SK-N-SH (cell line): Measurements from ENCODE around the gene XCL1. TPM values are rescaled to one million over a fixed set of nuclear protein-coding genes. Genes with fewer than 3 reads are reported as not detected.

ENCODE experiments used
- CTCF ChIA-PET: fragments of 300-600, 350-600 bp; formaldehyde crosslinking; extraction: SDS; loops from one replicate; lab custom pipeline; 2021; lab: Yijun Ruan, JAX
- POLR2A ChIA-PET: fragments of 350-600 bp; sonication (Branson Sonifier 250); formaldehyde crosslinking; extraction: SDS; loops from one replicate; lab custom pipeline; 2020; ENCODE audit warnings: antibody characterized with exemption, inconsistent platforms; lab: Yijun Ruan, JAX
- DNase-seq: peaks from one replicate; pipeline ENCODE4 v3.0.0; 2012
- H2AFZ ChIP-seq: fragments of 200-600 bp; sonication (generic); 2 replicates; pipeline ENCODE4 v1.8.1; 2016; ENCODE audit warnings: antibody characterized with exemption, mild to moderate bottlenecking, low read depth
- H3F3A ChIP-seq: fragments of 200-600 bp; sonication (generic); replicated peaks from 2 replicates; pipeline ENCODE3; 2016; ENCODE audit warnings: antibody characterized with exemption, mild to moderate bottlenecking; ENCODE audit not compliant: insufficient read depth
- H3K27ac ChIP-seq, 2 experiments: fragments of 200-500 bp in 1 of 2; fragments of 200-600 bp in 1 of 2; sonication (Bioruptor generic) in 1 of 2; sonication (generic), shearing (Covaris generic) in 1 of 2; 2 replicates each; pipeline versions ENCODE4 v1.5.1 to v1.6.1; 2014 to 2016; ENCODE audit warnings: low read depth in 2 of 2, inconsistent platforms in 1 of 2, low read length in 1 of 2, mild to moderate bottlenecking in 1 of 2, mixed read lengths in 1 of 2
- H3K27me3 ChIP-seq: fragments of 200-600 bp; sonication (generic), shearing (Covaris generic); 2 replicates; pipeline ENCODE4 v1.6.1; 2016; ENCODE audit warnings: mixed run types; ENCODE audit not compliant: insufficient read depth
- H3K36me3 ChIP-seq, 2 experiments: fragments of 200-500 bp in 1 of 2; fragments of 200-600 bp in 1 of 2; sonication (Bioruptor generic) in 1 of 2; sonication (generic) in 1 of 2; replicated peaks in 1 of 2; 2 replicates each; pipeline versions ENCODE3 to v1.5.1; 2014 to 2016; ENCODE audit warnings: low read length in 1 of 2, mild to moderate bottlenecking in 1 of 2; ENCODE audit not compliant: insufficient read depth in 2 of 2, control insufficient read depth in 1 of 2
- H3K4me1 ChIP-seq, 2 experiments: fragments of 200-500 bp in 1 of 2; fragments of 200-600 bp in 1 of 2; sonication (Bioruptor generic) in 1 of 2; sonication (generic), shearing (Covaris generic) in 1 of 2; 2 replicates each; pipeline versions ENCODE4 v1.5.1 to v1.6.1; 2014 to 2016; ENCODE audit warnings: low read depth in 1 of 2, low read length in 1 of 2, mixed run types in 1 of 2; ENCODE audit not compliant: insufficient read depth in 2 of 2, control insufficient read depth in 1 of 2
- H3K4me2 ChIP-seq: fragments of 200-600 bp; sonication (generic), shearing (Covaris generic); 2 replicates; pipeline ENCODE4 v1.6.1; 2017; ENCODE audit warnings: mixed run types
- H3K4me3 ChIP-seq, 2 experiments: fragments of 200-500 bp in 1 of 2; fragments of 200-600 bp in 1 of 2; sonication (Bioruptor generic) in 1 of 2; sonication (generic), shearing (Covaris generic) in 1 of 2; 2 replicates each; pipeline versions ENCODE4 v1.5.1 to v1.8.1; 2014 to 2016; ENCODE audit warnings: low read depth in 2 of 2, inconsistent platforms in 1 of 2, low read length in 1 of 2, mild to moderate bottlenecking in 1 of 2, mixed read lengths in 1 of 2, moderate library complexity in 1 of 2
- H3K79me2 ChIP-seq: fragments of 200-600 bp; sonication (generic); 2 replicates; pipeline ENCODE4 v1.8.1; 2017; ENCODE audit warnings: mild to moderate bottlenecking; ENCODE audit not compliant: insufficient read depth
- H3K9ac ChIP-seq: fragments of 200-600 bp; sonication (generic); 2 replicates; pipeline ENCODE4 v1.6.1; 2017; ENCODE audit warnings: mixed run types
- H3K9me2 ChIP-seq: fragments of 200-600 bp; sonication (generic); 2 replicates; pipeline ENCODE4 v1.6.1; 2017; ENCODE audit warnings: mixed run types
- H3K9me3 ChIP-seq: fragments of 200-600 bp; sonication (generic); 2 replicates; pipeline ENCODE4 v1.6.1; 2017; ENCODE audit warnings: mixed run types, mild to moderate bottlenecking, moderate library complexity
- H4K20me1 ChIP-seq: fragments of 200-600 bp; sonication (generic); 2 replicates; pipeline ENCODE4 v1.6.1; 2017; ENCODE audit warnings: mild to moderate bottlenecking, mixed run types; ENCODE audit not compliant: insufficient read depth
- CHD2 ChIP-seq: fragments of 150-350 bp; IDR thresholded peaks from 2 replicates; pipeline ENCODE4 v1.6.1; 2018; ENCODE audit warnings: low read length; ENCODE audit not compliant: partially characterized antibody
- ELF1 ChIP-seq: IDR thresholded peaks from 2 replicates; pipeline ENCODE4 v1.4.0; 2012
- EP300 ChIP-seq, 2 experiments: IDR thresholded peaks; 2 replicates each; pipeline versions ENCODE4 v1.4.0 to v1.6.1; 2012; ENCODE audit warnings: borderline replicate concordance in 1 of 2, low read depth in 1 of 2, low read length in 1 of 2
- EZH2phosphoT487 ChIP-seq: fragments of 200-600 bp; sonication (generic); IDR thresholded peaks from 2 replicates; pipeline ENCODE4 v1.6.1; 2017; ENCODE audit warnings: low read depth, mixed run types, mild to moderate bottlenecking, antibody characterized with exemption, moderate library complexity, borderline replicate concordance
- FOSL2 ChIP-seq: IDR thresholded peaks from 2 replicates; pipeline ENCODE4 v1.4.0; 2012; ENCODE audit warnings: low read depth, mild to moderate bottlenecking, moderate library complexity, borderline replicate concordance
- FOXJ3 ChIP-seq: sonication (generic); formaldehyde crosslinking; IDR thresholded peaks from 2 replicates; pipeline ENCODE4 v1.5.1; 2020; ENCODE audit warnings: mild to moderate bottlenecking, missing genetic modification reagents
- GABPA ChIP-seq: IDR thresholded peaks from 2 replicates; pipeline ENCODE4 v1.4.0; 2012; ENCODE audit warnings: low read depth, mild to moderate bottlenecking
- GATA2 ChIP-seq: sonication (generic); formaldehyde crosslinking; IDR thresholded peaks from 2 replicates; pipeline ENCODE4 v1.5.0; 2020; ENCODE audit warnings: mild to moderate bottlenecking, missing genetic modification reagents
- JUND ChIP-seq: IDR thresholded peaks from 2 replicates; pipeline ENCODE4 v1.4.0; 2012
- MEF2A ChIP-seq: IDR thresholded peaks from 2 replicates; pipeline ENCODE4 v1.4.0; 2012; ENCODE audit warnings: low read depth, borderline replicate concordance
- MXI1 ChIP-seq: IDR thresholded peaks from 2 replicates; pipeline ENCODE4 v1.6.1; 2012; ENCODE audit warnings: mild to moderate bottlenecking, low read depth, low read length, improper control_type of control experiment
- NFIC ChIP-seq: IDR thresholded peaks from 2 replicates; pipeline ENCODE4 v1.4.0; 2012; ENCODE audit warnings: borderline replicate concordance
- NRF1 ChIP-seq: IDR thresholded peaks from 2 replicates; pipeline ENCODE4 v1.6.1; 2012; ENCODE audit warnings: low read depth, mild to moderate bottlenecking, low read length
- POLR2AphosphoS5 ChIP-seq: IDR thresholded peaks from 2 replicates; pipeline ENCODE4 v1.6.1; 2012; ENCODE audit warnings: low read depth, low read length
- RAD21 ChIP-seq: IDR thresholded peaks from 2 replicates; pipeline ENCODE4 v1.6.1; 2012; ENCODE audit warnings: mild to moderate bottlenecking, low read length
- RCOR1 ChIP-seq: fragments of 150-350 bp; IDR thresholded peaks from 2 replicates; pipeline ENCODE4 v1.6.1; 2017; ENCODE audit warnings: antibody characterized with exemption, low read length
- RFX5 ChIP-seq: IDR thresholded peaks from 2 replicates; pipeline ENCODE4 v1.6.1; 2012; ENCODE audit warnings: mild to moderate bottlenecking, improper control_type of control experiment, low read length
- RXRA ChIP-seq: IDR thresholded peaks from 2 replicates; pipeline ENCODE4 v1.4.0; 2012; ENCODE audit warnings: low read depth, mild to moderate bottlenecking, borderline replicate concordance
- SIN3A ChIP-seq: IDR thresholded peaks from 2 replicates; pipeline ENCODE4 v1.6.1; 2012; ENCODE audit warnings: low read depth, mild to moderate bottlenecking, low read length, moderate library complexity, borderline replicate concordance
- SMC3 ChIP-seq: IDR thresholded peaks from 2 replicates; pipeline ENCODE4 v1.6.1; 2012; ENCODE audit warnings: low read depth, low read length, improper control_type of control experiment
- TAF1 ChIP-seq: IDR thresholded peaks from 2 replicates; pipeline ENCODE4 v1.6.1; 2012; ENCODE audit warnings: low read depth, mild to moderate bottlenecking, low read length, moderate library complexity, borderline replicate concordance
- TCF12 ChIP-seq: IDR thresholded peaks from 2 replicates; pipeline ENCODE4 v1.4.0; 2012
- TEAD4 ChIP-seq: IDR thresholded peaks from 2 replicates; pipeline ENCODE4 v1.4.0; 2012; ENCODE audit warnings: mild to moderate bottlenecking, borderline replicate concordance; ENCODE audit not compliant: insufficient read depth
- YY1 ChIP-seq: IDR thresholded peaks from 2 replicates; pipeline ENCODE4 v1.4.0; 2012; ENCODE audit warnings: low read depth, mild to moderate bottlenecking
- WGBS: methylation state at CpG from one replicate; pipeline ENCODE4 v1.1.6; 2017; ENCODE audit warnings: low lambda C conversion rate; 5-methylcytosine and 5-hydroxymethylcytosine counted together
- polyA plus RNA-seq, 3 experiments: library from polyadenylated mRNA; depleted of rRNA; stranded (reverse); fragments of >200 nt; gene quantifications; 2 replicates each; pipeline ENCODE4 v1.2.3, GENCODE V29; 2012
- TF ChIP-seq, protein P1 (sequence below): IDR thresholded peaks from 2 replicates; pipeline ENCODE4 v1.4.0; 2012; ENCODE audit warnings: low read depth, borderline replicate concordance
- TF ChIP-seq, protein P2 (sequence below): IDR thresholded peaks from 2 replicates; pipeline ENCODE4; 2012
- TF ChIP-seq, protein P3 (sequence below): IDR thresholded peaks from 2 replicates; pipeline ENCODE4 v1.4.0; 2012; ENCODE audit warnings: low read depth
- TF ChIP-seq, protein P4 (sequence below): IDR thresholded peaks from 2 replicates; pipeline ENCODE4 v1.6.1; 2012; ENCODE audit warnings: mild to moderate bottlenecking, low read depth, low read length, moderate library complexity

Gene XCL1
- polyA plus RNA-seq, 1 of the 3 experiments (the other 2 are of a cell fraction) = not detected

DNA sequence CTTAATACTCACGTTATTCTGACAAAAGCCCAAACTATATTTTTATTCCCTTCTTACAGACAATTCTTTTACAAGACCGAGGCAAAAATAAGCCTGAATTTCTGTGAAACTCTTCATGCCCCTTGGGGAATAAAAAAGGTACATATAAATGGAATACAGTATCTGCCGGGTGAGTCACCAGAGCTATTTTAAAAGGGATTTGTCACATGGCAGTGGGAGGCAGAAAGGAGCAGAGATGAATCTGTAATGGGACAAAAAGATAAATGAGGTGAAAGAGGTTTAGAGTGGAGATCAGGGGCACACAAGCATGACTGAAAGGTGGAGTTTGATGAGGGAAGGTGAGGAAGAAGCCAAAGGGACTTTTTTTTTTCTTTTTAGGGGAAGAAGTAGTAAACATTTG is 8.8 kb downstream of the XCL1 start:
- Histone ChIP-seq H4K20me1 (no peaks in the 10 kb centered on the region), H3K9me3 (no peaks in the 10 kb centered on the region), H3K79me2 (no peaks in the 10 kb centered on the region), H3F3A (peaks cover 5% of the 10 kb centered on the region), H3K36me3 (no peaks in the 10 kb centered on the region), H3K27me3 (no peaks in the 10 kb centered on the region), H3K4me1 (peaks cover 0 to 10% of the 10 kb centered on the region in 2 experiments; a peak in 2 of 4 replicates), H3K4me2 (0 out of 2 replicates have a peak overlapping the region, but pooled peaks have one; percentile 8), H3K27ac (peak overlapping the region; percentile 32 to 69; a peak in 2 of 4 replicates), H3K9ac (no peak overlapping the region), H2AFZ (no peak overlapping the region), H3K9me2 (no peaks in the 10 kb centered on the region), H3K4me3 (no peak overlapping the region)
- ChIA-PET CTCF (interaction anchor here (0.8 to 3.9 kb wide), 3 partner anchors 16 to 145 kb away, joined by 3 to 21 read pairs (median 3); no protein-coding TSS in a partner anchor), POLR2A (no interaction called here)
- 30% methylated on average over 3 of the region's 3 CpGs for WGBS
- no peak for DNase-seq
- TF ChIP-seq NFIC (no peak), JUND (peak; percentile 35; the same call in 1 of the 2 replicates), TCF12 (no peak), FOXJ3 (CRISPR knock-in tag) (no peak), GATA2 (CRISPR knock-in tag) (no peak), ELF1 (no peak), RFX5 (no peak), NRF1 (no peak), SMC3 (no peak), POLR2AphosphoS5 (no peak), SIN3A (no peak), RAD21 (no peak), RCOR1 (no peak), TAF1 (no peak), EZH2phosphoT487 (no peak), EP300 (IDR thresholded peaks at IDR 0.05; ENCODE audit: borderline replicate concordance in 1 of 2, low read depth in 1 of 2, low read length in 1 of 2) (no peak), TEAD4 (no peak), MXI1 (no peak), RXRA (no peak), YY1 (no peak), CHD2 (no peak), GABPA (no peak), FOSL2 (peak; percentile 72; the same call in 1 of the 2 replicates), MEF2A (peak; percentile 56; the same call in 1 of the 2 replicates)
- TF ChIP-seq, protein P1, sequence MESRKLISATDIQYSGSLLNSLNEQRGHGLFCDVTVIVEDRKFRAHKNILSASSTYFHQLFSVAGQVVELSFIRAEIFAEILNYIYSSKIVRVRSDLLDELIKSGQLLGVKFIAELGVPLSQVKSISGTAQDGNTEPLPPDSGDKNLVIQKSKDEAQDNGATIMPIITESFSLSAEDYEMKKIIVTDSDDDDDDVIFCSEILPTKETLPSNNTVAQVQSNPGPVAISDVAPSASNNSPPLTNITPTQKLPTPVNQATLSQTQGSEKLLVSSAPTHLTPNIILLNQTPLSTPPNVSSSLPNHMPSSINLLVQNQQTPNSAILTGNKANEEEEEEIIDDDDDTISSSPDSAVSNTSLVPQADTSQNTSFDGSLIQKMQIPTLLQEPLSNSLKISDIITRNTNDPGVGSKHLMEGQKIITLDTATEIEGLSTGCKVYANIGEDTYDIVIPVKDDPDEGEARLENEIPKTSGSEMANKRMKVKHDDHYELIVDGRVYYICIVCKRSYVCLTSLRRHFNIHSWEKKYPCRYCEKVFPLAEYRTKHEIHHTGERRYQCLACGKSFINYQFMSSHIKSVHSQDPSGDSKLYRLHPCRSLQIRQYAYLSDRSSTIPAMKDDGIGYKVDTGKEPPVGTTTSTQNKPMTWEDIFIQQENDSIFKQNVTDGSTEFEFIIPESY = no peak
- TF ChIP-seq, protein P2, sequence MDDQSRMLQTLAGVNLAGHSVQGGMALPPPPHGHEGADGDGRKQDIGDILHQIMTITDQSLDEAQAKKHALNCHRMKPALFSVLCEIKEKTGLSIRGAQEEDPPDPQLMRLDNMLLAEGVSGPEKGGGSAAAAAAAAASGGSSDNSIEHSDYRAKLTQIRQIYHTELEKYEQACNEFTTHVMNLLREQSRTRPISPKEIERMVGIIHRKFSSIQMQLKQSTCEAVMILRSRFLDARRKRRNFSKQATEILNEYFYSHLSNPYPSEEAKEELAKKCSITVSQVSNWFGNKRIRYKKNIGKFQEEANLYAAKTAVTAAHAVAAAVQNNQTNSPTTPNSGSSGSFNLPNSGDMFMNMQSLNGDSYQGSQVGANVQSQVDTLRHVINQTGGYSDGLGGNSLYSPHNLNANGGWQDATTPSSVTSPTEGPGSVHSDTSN = no peak
- TF ChIP-seq, protein P3, sequence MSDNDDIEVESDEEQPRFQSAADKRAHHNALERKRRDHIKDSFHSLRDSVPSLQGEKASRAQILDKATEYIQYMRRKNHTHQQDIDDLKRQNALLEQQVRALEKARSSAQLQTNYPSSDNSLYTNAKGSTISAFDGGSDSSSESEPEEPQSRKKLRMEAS = 0 out of 2 replicates have a peak, but pooled peaks have one; percentile 38
- TF ChIP-seq, protein P4, sequence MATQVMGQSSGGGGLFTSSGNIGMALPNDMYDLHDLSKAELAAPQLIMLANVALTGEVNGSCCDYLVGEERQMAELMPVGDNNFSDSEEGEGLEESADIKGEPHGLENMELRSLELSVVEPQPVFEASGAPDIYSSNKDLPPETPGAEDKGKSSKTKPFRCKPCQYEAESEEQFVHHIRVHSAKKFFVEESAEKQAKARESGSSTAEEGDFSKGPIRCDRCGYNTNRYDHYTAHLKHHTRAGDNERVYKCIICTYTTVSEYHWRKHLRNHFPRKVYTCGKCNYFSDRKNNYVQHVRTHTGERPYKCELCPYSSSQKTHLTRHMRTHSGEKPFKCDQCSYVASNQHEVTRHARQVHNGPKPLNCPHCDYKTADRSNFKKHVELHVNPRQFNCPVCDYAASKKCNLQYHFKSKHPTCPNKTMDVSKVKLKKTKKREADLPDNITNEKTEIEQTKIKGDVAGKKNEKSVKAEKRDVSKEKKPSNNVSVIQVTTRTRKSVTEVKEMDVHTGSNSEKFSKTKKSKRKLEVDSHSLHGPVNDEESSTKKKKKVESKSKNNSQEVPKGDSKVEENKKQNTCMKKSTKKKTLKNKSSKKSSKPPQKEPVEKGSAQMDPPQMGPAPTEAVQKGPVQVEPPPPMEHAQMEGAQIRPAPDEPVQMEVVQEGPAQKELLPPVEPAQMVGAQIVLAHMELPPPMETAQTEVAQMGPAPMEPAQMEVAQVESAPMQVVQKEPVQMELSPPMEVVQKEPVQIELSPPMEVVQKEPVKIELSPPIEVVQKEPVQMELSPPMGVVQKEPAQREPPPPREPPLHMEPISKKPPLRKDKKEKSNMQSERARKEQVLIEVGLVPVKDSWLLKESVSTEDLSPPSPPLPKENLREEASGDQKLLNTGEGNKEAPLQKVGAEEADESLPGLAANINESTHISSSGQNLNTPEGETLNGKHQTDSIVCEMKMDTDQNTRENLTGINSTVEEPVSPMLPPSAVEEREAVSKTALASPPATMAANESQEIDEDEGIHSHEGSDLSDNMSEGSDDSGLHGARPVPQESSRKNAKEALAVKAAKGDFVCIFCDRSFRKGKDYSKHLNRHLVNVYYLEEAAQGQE = no peak
